ENCODE results near the gene KCNK2. TPM values are rescaled to one million over a fixed set of nuclear protein-coding genes. Genes with fewer than 3 reads are reported as not detected.

The KCNK2 gene
- total RNA-seq, 2 experiments from 2014 or later = not detected

DNA sequence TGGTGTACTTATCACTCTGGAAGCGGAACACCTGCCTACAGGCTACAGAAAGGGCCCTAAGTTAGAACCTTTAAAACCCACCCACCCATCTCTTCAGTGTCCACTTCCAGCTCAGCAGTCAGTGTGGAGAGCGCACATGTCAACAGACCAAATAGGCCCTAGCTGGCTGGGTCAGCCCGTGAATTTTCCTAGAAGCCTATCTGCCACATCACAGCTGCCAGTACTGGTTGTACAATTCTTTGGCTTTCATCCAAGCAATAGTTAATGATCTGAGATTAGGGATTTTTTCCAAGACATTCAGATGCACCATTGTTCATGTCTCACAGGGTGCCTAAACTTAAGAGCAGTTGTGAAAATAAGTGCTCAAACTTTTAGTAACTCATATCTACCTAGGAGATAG lies 197.1 kb downstream of the KCNK2 start:
- Mint-ChIP-seq H3K4me1 (ENCODE audit: low read depth) (no peaks in the 10 kb centered on the region), H3K9me3 (peaks cover 4% of the 10 kb centered on the region), H3K27ac (no peak overlapping the region), H3K36me3 (ENCODE audit: low read depth) (no peaks in the 10 kb centered on the region), H3K4me3 (no peak overlapping the region), H3K27me3 (no peaks in the 10 kb centered on the region)
- intact Hi-C loops (cut with DNase I, micrococcal nuclease) = no loop called here
- POLR2A ChIA-PET = no interaction called here
- Histone ChIP-seq H3K27me3 (ENCODE audit: control insufficient read depth in 1 of 2, insufficient read depth in 2 of 2, low read length in 2 of 2) (no peaks in the 10 kb centered on the region), H3K27ac (ENCODE audit: low read depth in 1 of 2, low read length in 2 of 2) (no peak overlapping the region), H3K4me3 (ENCODE audit: low read length) (no peak overlapping the region), H3K4me1 (ENCODE audit: insufficient read depth, low read length) (no peaks in the 10 kb centered on the region), H3K36me3 (ENCODE audit: insufficient read depth, low read length) (no peaks in the 10 kb centered on the region), H3K9me3 (ENCODE audit: control insufficient read depth in 1 of 2, insufficient read depth in 1 of 2, low read length in 2 of 2) (no peaks in the 10 kb centered on the region)
- DNase-seq (no peak), ATAC-seq (ENCODE audit: poor library complexity) (no peak)
- TF ChIP-seq CTCF (IDR thresholded peaks at IDR 0.05) = no peak
- CTCF ChIA-PET = no interaction called here

- intact Hi-C loops (cut with DNase I, micrococcal nuclease) = no loop called here
- Histone ChIP-seq H3K27ac (ENCODE audit: low read depth in 1 of 2, low read length in 2 of 2) (no peak overlapping the region), H3K27me3 (ENCODE audit: control insufficient read depth in 1 of 2, insufficient read depth in 2 of 2, low read length in 2 of 2) (no peaks in the 10 kb centered on the region), H3K4me1 (ENCODE audit: insufficient read depth, low read length) (no peaks in the 10 kb centered on the region), H3K4me3 (ENCODE audit: low read length) (no peak overlapping the region), H3K9me3 (ENCODE audit: control insufficient read depth in 1 of 2, insufficient read depth in 1 of 2, low read length in 2 of 2) (no peaks in the 10 kb centered on the region), H3K36me3 (ENCODE audit: insufficient read depth, low read length) (no peaks in the 10 kb centered on the region)
- H3K27ac Mint-ChIP-seq = no peak overlapping the region
- POLR2A ChIA-PET = no interaction called here
- H3K36me3 Mint-ChIP-seq (ENCODE audit: low read depth) = no peaks in the 10 kb centered on the region
- peaks cover 2% of the 10 kb centered on the region for H3K9me3 Mint-ChIP-seq
- no peaks in the 10 kb centered on the region for H3K4me1 Mint-ChIP-seq (ENCODE audit: low read depth)
- no peak overlapping the region for H3K4me3 Mint-ChIP-seq
- TF ChIP-seq CTCF (IDR thresholded peaks at IDR 0.05) = no peak
- CTCF ChIA-PET = no interaction called here
- H3K27me3 Mint-ChIP-seq = no peaks in the 10 kb centered on the region
- DNase-seq (no peak), ATAC-seq (ENCODE audit: poor library complexity) (no peak)
These were observed 200.0 kb downstream of the KCNK2 start for GRCh38 chr1:215282557-215282956.

DNA sequence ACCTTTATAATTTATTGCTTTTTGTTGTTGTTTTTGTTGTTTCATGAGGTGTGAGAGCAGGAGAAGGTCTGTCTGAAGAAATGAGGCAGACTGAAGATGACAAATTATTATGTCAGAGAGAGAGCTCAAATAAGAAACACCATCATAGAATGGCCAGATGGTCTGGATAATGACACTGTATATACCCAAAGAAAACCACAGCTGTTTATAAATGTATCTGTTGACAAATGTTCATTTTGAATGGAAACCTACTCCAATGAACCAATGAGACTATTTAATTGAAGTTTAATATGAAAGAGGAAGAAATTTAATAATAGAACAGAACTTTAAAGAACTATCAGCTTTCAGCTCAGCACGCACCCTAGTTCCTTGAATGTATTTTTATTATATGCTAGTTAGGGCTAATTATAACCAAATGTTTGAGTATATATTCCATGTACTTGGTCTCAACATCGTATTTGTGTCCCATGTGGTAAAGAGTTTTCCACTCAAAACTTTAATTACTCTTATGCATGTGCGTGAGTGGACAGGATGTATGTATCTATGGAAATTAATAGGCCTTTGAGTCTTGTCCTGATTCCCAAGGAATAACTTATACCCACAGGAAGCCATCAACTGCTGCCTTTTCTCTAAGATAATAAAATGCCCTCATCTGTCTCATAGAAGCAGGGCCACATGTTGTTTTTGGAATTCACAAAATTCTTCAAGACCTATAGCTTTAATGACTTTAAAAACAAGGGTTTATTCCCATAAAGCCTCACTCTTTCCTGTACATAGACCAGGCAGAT lies 202.7 kb downstream of the KCNK2 start:
- H3K4me3 ChIP-seq (ENCODE audit: low read length) = no peak overlapping the region
- H3K27me3 ChIP-seq (ENCODE audit: control insufficient read depth in 1 of 2, insufficient read depth in 2 of 2, low read length in 2 of 2) = no peaks in the 10 kb centered on the region
- H3K36me3 Mint-ChIP-seq (ENCODE audit: low read depth) = no peaks in the 10 kb centered on the region
- DNase-seq (no peak), ATAC-seq (ENCODE audit: poor library complexity) (no peak)
- H3K27ac Mint-ChIP-seq = no peak overlapping the region
- H3K27ac ChIP-seq (ENCODE audit: low read depth in 1 of 2, low read length in 2 of 2) = no peak overlapping the region
- H3K9me3 Mint-ChIP-seq = no peaks in the 10 kb centered on the region
- intact Hi-C loops (cut with DNase I, micrococcal nuclease) = no loop called here
- H3K4me1 Mint-ChIP-seq (ENCODE audit: low read depth) = no peaks in the 10 kb centered on the region
- no peaks in the 10 kb centered on the region for H3K27me3 Mint-ChIP-seq
- no peaks in the 10 kb centered on the region for H3K36me3 ChIP-seq (ENCODE audit: insufficient read depth, low read length)
- ChIA-PET POLR2A (no interaction called here), CTCF (no interaction called here)
- no peaks in the 10 kb centered on the region for H3K9me3 ChIP-seq (ENCODE audit: control insufficient read depth in 1 of 2, insufficient read depth in 1 of 2, low read length in 2 of 2)
- no peak for TF ChIP-seq CTCF (IDR thresholded peaks at IDR 0.05)
- H3K4me1 ChIP-seq (ENCODE audit: insufficient read depth, low read length) = no peaks in the 10 kb centered on the region
- no peak overlapping the region for H3K4me3 Mint-ChIP-seq
